HCT116 (cell line): Measurements from ENCODE around the gene RPP25.

Experiments
- EZH2 ChIP-seq: fragments of 200-600 bp; sonication (generic); IDR thresholded peaks from 2 replicates; pipeline ENCODE4 v1.6.1; 2017; ENCODE audit warnings: antibody characterized with exemption, mixed run types
- EZH2phosphoT487 ChIP-seq: fragments of 200-600 bp; IDR thresholded peaks from 2 replicates; pipeline ENCODE4 v1.6.1; 2018; ENCODE audit warnings: antibody characterized with exemption, borderline replicate concordance
- JUND ChIP-seq: IDR thresholded peaks from 2 replicates; pipeline ENCODE4 v1.6.1; 2012
- POLR2A ChIP-seq: IDR thresholded peaks from 2 replicates; pipeline ENCODE4 v1.7.0; 2011; ENCODE audit warnings: borderline replicate concordance; ENCODE audit not compliant: insufficient read depth, insufficient read length; ENCODE audit errors: extremely low read depth
- POLR2AphosphoS5 ChIP-seq: IDR thresholded peaks from 2 replicates; pipeline ENCODE4 v1.6.1; 2011; ENCODE audit warnings: mild to moderate bottlenecking, low read depth, low read length, moderate library complexity
- SIN3A ChIP-seq: IDR thresholded peaks from 2 replicates; pipeline ENCODE4 v1.6.1; 2012; ENCODE audit warnings: low read depth
- YY1 ChIP-seq: IDR thresholded peaks from 2 replicates; pipeline ENCODE4 v1.6.1; 2011; ENCODE audit warnings: low read length, low read depth, moderate library complexity, mild to moderate bottlenecking; ENCODE audit not compliant: insufficient replicate concordance; ENCODE audit errors: extremely low read depth
- TF ChIP-seq, protein P1 (sequence below): IDR thresholded peaks from 2 replicates; pipeline ENCODE4 v1.6.1; 2012; ENCODE audit warnings: low read depth
- TF ChIP-seq, protein P2 (sequence below): IDR thresholded peaks from 2 replicates; pipeline ENCODE4 v1.6.1; 2012
- TF ChIP-seq, protein P3 (sequence below), 3 experiments: fragments of 200-600 bp in 1 of 3; sonication (generic) in 1 of 3; IDR thresholded peaks in 2 of 3; conservative IDR thresholded peaks in 1 of 3; 2 replicates each; pipeline ENCODE4 v1.5.1; 2012 to 2017; ENCODE audit warnings: low read depth in 2 of 3, low read length in 2 of 3, antibody characterized with exemption in 1 of 3, borderline replicate concordance in 1 of 3, control low read depth in 1 of 3, mild to moderate bottlenecking in 1 of 3, mixed read lengths in 1 of 3, mixed run types in 1 of 3, moderate library complexity in 1 of 3; ENCODE audit not compliant: insufficient read depth in 1 of 3

DNA sequence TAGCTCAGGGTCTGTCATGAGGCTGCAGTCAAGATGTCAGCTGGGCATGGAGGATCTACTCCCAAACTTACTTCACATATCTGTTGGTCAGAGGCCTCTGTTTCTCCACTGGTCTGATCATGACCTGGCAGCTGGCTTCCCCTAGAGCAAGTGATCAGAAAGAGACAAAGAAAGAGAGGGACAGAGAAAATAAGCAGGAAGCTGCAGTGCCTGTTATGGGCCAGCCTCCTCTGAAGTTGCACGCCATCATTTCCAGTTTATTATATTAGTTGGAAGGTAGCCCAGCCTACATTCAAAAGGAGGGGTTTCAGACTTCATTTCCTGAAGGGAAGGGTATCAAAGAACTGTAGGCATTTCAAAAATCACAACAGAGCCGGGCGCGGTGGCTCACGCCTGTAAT, 5.0 kb upstream of the RPP25 start:
- no peak for TF ChIP-seq SIN3A
- TF ChIP-seq, protein P1, sequence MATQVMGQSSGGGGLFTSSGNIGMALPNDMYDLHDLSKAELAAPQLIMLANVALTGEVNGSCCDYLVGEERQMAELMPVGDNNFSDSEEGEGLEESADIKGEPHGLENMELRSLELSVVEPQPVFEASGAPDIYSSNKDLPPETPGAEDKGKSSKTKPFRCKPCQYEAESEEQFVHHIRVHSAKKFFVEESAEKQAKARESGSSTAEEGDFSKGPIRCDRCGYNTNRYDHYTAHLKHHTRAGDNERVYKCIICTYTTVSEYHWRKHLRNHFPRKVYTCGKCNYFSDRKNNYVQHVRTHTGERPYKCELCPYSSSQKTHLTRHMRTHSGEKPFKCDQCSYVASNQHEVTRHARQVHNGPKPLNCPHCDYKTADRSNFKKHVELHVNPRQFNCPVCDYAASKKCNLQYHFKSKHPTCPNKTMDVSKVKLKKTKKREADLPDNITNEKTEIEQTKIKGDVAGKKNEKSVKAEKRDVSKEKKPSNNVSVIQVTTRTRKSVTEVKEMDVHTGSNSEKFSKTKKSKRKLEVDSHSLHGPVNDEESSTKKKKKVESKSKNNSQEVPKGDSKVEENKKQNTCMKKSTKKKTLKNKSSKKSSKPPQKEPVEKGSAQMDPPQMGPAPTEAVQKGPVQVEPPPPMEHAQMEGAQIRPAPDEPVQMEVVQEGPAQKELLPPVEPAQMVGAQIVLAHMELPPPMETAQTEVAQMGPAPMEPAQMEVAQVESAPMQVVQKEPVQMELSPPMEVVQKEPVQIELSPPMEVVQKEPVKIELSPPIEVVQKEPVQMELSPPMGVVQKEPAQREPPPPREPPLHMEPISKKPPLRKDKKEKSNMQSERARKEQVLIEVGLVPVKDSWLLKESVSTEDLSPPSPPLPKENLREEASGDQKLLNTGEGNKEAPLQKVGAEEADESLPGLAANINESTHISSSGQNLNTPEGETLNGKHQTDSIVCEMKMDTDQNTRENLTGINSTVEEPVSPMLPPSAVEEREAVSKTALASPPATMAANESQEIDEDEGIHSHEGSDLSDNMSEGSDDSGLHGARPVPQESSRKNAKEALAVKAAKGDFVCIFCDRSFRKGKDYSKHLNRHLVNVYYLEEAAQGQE = no peak
- TF ChIP-seq, protein P2, sequence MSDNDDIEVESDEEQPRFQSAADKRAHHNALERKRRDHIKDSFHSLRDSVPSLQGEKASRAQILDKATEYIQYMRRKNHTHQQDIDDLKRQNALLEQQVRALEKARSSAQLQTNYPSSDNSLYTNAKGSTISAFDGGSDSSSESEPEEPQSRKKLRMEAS = no peak
- no peak for TF ChIP-seq POLR2AphosphoS5
- no peak for TF ChIP-seq POLR2A
- no peak for TF ChIP-seq EZH2
- TF ChIP-seq, protein P3, sequence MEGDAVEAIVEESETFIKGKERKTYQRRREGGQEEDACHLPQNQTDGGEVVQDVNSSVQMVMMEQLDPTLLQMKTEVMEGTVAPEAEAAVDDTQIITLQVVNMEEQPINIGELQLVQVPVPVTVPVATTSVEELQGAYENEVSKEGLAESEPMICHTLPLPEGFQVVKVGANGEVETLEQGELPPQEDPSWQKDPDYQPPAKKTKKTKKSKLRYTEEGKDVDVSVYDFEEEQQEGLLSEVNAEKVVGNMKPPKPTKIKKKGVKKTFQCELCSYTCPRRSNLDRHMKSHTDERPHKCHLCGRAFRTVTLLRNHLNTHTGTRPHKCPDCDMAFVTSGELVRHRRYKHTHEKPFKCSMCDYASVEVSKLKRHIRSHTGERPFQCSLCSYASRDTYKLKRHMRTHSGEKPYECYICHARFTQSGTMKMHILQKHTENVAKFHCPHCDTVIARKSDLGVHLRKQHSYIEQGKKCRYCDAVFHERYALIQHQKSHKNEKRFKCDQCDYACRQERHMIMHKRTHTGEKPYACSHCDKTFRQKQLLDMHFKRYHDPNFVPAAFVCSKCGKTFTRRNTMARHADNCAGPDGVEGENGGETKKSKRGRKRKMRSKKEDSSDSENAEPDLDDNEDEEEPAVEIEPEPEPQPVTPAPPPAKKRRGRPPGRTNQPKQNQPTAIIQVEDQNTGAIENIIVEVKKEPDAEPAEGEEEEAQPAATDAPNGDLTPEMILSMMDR (IDR thresholded peaks at IDR 0.05 in 2 of 3, conservative IDR thresholded peaks at IDR 0.05 in 1 of 3; ENCODE audit: borderline replicate concordance in 1 of 3, insufficient read depth in 1 of 3, low read depth in 2 of 3, low read length in 2 of 3) = no peak
- TF ChIP-seq EZH2phosphoT487 = no peak
- TF ChIP-seq JUND = no peak
- TF ChIP-seq YY1 = no peak
